ENCODE measurements around the gene SMO.
A peak's percentile ranks its signal among the peaks of the same experiment; 100 is the strongest.

Gene SMO

GRCh38 chr7:129205126-129205818 lies 16.8 kb downstream of the SMO start:
- no peak for DNase-seq (ENCODE audit: extremely low read depth, low read depth)
- no peak for TF ChIP-seq CTCF (IDR thresholded peaks at IDR 0.05; ENCODE audit: low read depth, low read length)

- TF ChIP-seq CTCF (IDR thresholded peaks at IDR 0.05; ENCODE audit: low read depth, low read length), result no peak
- DNase-seq (ENCODE audit: extremely low read depth, low read depth), result no peak
These were observed 17.8 kb downstream of the SMO start for GRCh38 chr7:129205987-129206785.

GRCh38 chr7:129208667-129209066 lies 20.2 kb downstream of the SMO start:
- no peak for DNase-seq (ENCODE audit: extremely low read depth, low read depth)
- TF ChIP-seq CTCF (IDR thresholded peaks at IDR 0.05; ENCODE audit: low read depth, low read length), result no peak

GRCh38 chr7:129209067-129209926 lies 20.9 kb downstream of the SMO start:
- DNase-seq (ENCODE audit: extremely low read depth, low read depth), result no peak
- no peak for TF ChIP-seq CTCF (IDR thresholded peaks at IDR 0.05; ENCODE audit: low read depth, low read length)

GRCh38 chr7:129210256-129210988 lies 22.0 kb downstream of the SMO start:
- no peak for DNase-seq (ENCODE audit: extremely low read depth, low read depth)
- peak; percentile 83 for TF ChIP-seq CTCF (IDR thresholded peaks at IDR 0.05; ENCODE audit: low read depth, low read length)

GRCh38 chr7:129210989-129211312 lies 22.5 kb downstream of the SMO start:
- no peak for DNase-seq (ENCODE audit: extremely low read depth, low read depth)
- TF ChIP-seq CTCF (IDR thresholded peaks at IDR 0.05; ENCODE audit: low read depth, low read length), result no peak

Measured in AG09319 (cell line).